ENCODE results near the gene OR10G7.

The OR10G7 gene, protein sequence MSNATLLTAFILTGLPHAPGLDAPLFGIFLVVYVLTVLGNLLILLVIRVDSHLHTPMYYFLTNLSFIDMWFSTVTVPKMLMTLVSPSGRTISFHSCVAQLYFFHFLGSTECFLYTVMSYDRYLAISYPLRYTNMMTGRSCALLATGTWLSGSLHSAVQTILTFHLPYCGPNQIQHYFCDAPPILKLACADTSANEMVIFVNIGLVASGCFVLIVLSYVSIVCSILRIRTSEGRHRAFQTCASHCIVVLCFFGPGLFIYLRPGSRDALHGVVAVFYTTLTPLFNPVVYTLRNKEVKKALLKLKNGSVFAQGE

DNA sequence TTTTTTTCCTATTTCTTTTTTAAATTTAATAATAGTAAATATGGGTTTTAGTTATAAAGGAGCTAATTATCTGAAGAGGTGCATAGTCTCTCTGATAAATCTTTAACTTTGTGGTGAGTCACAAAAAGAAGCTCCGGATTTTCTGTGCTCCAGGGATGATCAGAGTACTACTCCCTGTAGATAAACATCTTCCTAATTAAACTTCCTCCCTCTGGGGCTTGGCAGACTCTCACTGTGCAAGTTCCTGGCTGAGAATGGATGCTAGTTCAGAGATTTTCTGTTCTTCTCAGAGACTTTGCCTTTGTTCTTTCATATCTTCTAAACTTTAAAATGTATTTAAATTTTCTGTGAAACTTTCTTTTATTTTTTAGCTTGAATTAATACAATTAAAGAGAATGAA is at the start of gene OR10G7:
Gene OR10G7, minus strand, starts transcription at position 72 of the 400 bp plus-strand sequence. CDS start 2,324 bp downstream, outside the sequence.
- no peak for FAIRE-seq
- DNase-seq (ENCODE audit: insufficient read length, low spot score), result no peak

DNA sequence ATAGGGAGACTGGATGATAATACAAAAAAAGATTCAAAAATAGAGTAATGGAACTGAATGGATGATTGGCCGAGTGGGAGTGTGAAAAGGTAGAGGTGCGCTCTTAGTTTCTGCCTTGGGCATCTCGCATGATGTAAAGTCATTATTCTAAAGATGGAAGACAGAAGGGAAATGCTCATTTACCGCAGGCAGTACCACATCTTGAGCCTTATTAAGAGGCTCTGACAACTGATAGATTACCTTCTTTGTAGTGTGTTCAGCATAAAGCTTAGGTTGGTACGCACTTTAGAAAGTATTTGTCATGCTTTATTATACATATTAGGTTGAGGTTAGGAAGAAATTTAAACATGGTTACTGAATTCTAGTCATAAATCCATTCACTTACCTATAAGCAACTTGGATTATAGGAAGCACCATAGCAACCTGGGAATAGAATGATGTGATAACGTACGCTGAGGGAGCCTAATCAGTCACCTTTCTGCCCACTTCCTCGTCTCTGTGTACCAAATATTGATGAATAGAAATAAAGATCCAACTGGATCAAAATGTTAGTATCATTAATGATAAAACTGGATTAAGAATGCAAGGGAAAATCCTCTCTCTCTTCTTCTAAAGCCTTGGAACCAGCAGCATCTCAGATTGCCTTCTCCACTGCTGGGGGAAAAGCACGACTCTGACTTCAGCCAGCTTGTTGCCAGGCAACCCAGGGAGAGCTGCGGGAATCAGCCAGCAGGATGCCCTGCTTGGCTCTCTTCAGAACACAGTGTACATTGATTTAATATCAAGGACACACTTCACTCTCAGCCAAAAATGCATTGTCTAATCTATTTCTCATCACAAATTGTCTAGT is 45.1 kb upstream of the OR10G7 start:
- FAIRE-seq, result no peak
- DNase-seq (ENCODE audit: insufficient read length, low spot score), result no peak

DNA sequence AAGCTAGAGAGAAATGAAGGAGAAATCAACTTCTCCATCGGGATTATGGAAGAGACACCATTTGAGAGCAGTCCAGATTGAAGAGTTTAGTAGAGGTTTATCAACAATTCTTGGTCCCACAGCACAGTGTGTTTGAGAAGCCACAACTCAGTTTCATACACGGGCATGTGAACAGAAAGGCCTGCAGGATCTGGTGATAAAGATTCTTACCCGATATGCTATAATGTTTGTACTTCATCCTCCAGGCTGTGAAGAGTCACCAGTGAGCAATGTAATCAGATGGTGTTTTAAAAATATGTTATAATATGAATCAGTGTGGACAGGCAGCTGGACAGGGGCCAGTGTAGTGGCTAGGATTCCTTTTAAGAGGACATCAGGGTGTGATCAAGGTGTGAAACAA is 44.5 kb upstream of the OR10G7 start:
- DNase-seq (ENCODE audit: insufficient read length, low spot score) (no peak), FAIRE-seq (no peak)

DNA sequence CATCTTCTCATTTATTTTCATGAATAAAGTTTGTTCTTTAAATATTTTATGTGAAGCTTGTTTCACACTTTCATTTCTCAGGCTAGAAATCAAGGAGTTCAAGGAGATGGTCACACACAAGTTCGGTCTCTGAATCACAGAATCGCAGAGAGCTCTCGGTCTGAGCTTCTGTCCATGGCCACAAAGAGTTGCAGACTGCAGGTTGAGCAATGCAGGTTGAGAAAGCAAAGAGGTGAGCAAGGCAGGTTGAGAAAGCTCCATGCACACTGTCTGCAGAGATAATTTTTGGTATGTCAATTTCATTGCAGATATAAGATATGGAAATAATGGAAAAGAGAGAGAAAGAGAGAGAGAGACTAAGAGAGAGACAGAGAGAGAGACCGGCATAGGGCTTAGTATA is 41.2 kb upstream of the OR10G7 start:
- DNase-seq (ENCODE audit: insufficient read length, low spot score) (no peak), FAIRE-seq (no peak)

DNA sequence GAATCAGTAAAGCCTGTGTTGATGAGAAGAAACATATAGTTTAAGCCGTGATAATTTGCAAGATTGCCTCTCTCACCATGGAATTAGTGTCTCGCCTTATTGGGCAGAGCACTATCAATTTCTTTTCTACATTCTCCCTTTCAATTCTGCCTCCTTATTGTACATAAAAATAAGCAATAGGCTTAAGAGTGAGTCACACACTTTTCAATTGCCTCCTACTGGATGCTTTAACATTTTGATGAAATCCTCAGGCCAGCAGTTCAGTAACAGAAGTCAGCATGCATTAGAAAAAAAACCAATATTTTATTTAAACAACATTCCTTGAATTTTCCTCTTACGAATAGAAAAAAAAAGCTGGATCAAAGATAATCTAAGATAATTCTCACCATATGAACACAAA is 40.4 kb upstream of the OR10G7 start:
- DNase-seq (ENCODE audit: insufficient read length, low spot score) (no peak), FAIRE-seq (no peak)

DNA sequence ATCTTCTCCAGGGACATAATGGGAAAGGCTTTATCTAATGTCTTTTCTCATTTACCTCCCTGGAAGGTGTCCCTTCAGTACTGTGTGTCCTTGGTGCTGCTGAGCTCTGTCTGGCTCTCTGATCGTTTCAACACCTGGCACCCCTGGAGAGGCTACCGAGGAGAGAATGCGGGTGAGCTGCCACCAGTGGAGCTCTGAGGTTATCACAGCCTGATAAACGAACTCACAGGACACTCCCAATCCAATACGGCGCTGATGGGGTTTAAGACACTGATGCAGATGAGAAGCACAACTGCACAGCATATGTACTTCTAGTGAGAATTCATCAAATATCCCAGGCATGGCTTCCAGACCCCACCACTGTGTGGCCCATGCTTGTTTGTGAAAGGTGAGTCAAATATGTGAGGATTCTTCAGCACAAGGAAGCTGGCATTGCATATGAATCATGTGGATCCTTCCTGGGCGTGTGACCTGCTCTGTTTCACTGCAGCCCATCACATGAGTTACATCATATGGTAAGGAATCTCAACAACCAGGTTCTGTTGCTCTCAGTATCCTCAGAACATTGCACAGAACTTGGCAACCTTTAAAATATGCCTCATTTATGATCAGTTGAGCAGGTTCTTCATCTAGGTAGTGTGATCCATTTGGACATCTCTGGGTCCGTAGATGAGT is 39.3 kb upstream of the OR10G7 start:
- no peak for DNase-seq (ENCODE audit: insufficient read length, low spot score)
- no peak for FAIRE-seq

DNA sequence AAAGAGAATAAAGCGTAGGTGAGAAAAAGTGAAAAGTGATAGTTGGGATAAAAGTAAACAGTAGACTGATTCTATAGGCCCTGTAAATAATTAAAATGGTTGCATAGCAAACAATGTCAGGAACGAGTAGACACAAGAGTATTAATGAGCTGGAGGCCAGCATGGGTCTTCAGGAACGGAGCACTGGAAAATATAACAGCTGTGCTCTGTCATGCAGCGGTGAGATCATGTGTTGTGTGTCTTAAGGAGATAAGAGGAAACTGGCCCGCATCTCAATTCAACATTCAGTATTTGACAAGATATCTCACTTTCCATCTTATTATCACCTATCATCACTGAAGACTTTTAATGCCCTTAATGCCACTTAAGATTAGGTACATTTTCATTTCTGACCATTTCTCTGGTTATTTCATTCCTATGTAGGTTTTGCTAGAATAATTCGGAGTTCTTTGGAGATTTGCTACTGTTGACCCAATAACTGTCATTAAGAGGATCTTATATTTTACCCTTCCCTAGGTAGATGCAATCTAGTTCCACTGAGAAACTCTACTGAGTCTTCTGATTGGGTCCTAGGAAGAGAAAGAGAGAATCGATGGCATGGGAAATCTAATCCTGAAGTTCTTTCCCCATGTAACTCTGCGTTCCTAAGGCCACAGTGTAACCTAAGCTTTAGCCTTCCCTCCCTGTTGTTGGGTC is 38.7 kb upstream of the OR10G7 start:
- DNase-seq (ENCODE audit: insufficient read length, low spot score), result no peak
- FAIRE-seq, result no peak

DNA sequence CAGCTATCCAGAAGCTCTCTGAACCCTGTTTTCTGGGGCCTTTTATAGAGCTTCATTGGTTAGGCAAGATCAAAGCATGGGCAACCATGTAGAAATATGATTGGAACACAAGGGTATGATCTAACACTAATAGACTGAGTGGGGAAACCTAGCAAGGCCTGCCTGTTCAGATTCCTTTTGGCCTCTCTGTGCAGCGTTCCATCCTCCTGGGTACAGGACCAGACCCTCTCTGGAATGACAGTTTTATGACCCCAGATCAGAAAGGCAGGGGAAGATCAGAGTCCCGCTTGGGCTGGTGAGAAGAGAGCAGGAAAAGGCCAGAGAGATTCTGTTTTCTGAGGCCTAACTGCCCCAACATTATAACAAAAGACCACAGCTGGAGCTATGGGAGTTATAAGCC is 37.5 kb upstream of the OR10G7 start:
- FAIRE-seq, result no peak

DNA sequence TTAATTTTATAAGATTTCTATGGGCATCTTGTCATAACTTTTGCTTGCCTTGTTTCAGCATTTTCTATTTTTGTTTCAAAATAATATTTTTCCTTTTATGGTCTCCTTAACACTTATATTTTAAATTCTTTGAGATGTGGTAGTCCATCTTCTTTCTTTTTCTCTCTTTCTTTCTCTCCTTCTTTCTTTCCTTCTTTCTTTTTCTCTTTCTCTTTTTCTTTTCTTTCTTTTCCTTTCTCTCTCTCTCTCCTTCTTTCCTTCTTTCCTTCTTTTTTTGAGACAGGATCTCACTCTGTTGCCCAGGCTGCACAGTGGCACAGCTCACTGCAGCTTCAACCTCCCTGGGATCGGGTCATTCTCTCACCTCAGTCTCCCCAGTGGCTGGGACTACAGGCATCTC is 36.1 kb upstream of the OR10G7 start:
- DNase-seq (ENCODE audit: insufficient read length, low spot score) (no peak), FAIRE-seq (no peak)

More for the DNA sequence above, 37.5 kb upstream of the OR10G7 start:
- no peak for DNase-seq (ENCODE audit: insufficient read length, low spot score)

DNA sequence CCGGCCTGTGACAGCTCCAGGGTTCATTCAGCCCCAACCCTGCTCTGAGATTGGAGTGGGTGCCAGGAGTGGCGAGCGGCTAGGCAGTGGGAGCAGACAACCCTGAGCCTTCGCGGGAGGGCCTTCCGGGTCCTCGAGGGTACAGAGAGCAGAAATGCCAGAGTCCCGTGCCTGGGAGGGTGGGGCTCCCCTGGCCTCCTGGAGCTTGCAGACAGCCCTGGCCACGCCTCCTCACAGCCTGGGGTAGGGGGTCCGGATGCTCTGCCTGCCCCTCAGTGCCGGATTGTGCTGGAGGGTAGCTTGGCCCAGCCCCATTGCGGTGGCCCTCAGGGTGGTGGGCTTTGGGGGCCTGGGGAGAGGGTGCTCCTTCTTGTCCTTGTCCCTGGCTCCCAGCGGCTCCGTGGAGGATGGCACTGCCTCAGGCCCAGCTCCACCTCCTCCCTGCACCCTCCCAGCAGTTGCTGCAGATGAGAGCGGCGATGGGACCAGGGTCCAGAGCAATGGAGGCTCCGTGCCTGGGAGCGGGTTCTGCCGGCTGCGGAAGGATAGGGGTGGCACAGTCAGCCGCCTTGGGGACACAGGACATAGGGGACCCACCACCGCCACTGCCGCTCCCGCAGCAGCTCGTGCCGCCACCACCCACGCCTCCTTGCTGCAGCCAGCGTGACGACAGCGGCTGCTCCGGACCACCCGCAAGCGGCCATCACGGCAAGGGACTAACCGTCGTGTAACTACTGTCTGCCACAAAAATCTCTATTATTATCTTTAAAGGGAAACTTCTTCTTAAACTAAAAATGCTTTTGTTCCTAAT is 34.9 kb upstream of the OR10G7 start:
- no peak for DNase-seq (ENCODE audit: insufficient read length, low spot score)
- FAIRE-seq, result no peak

DNA sequence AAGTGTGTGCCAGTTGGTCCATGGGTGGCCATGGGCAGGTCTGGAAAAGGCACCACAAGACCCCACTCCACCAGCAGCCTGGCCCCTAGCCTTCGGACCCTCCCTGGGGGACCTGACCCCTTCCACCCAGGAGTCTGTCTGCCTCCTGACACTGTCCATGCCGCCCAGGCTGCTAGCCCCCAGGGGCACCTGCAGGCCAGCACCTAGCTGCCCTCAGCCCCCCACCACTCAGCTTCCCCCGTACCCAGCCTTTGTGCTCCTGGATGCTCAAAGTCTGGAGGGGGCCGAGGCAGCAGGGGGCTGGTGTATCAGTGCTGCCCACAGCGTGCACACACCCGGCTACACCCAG is 34.3 kb upstream of the OR10G7 start:
- FAIRE-seq (no peak), DNase-seq (ENCODE audit: insufficient read length, low spot score) (no peak)

DNA sequence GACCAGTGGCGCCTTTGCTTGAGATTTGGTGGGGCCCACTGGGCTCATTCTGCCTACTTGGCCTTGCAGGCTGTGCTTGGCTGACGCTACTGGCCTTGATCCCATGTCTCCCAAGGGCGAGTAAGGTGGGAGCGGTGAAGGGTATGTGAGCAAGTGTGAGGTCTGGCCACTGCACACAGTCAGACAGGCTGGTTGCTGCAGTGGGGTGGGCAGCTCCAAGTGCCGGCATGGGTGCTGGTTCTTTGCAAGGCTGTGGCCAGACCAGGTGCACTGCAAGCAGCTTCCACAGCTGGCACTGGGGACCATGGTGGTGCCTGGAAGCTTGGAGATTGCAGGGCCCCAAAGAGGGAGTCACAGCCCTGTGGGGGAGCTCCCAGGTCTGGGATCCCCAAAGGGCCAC is 33.4 kb upstream of the OR10G7 start:
- DNase-seq (ENCODE audit: insufficient read length, low spot score) (no peak), FAIRE-seq (no peak)

DNA sequence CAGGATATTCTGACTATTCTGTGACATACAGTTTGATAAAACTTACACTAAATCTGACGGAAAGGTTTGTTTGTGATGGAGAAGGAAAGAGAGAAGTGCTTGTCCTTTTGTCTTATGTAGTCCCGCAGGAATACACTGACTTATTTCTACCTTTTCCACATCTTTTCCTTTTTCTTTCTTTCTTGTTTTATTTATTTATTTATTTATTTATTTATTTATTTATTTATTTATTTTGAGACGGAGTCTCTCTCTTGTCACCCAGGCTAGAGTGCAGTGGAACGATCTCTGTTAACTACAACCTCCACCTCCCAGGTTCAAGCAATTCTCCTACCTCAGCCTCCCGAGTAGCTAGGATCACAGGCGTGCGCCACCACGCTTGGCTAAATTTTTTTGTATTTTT is 31.0 kb upstream of the OR10G7 start:
- FAIRE-seq, result no peak
- no peak for DNase-seq (ENCODE audit: insufficient read length, low spot score)

DNA sequence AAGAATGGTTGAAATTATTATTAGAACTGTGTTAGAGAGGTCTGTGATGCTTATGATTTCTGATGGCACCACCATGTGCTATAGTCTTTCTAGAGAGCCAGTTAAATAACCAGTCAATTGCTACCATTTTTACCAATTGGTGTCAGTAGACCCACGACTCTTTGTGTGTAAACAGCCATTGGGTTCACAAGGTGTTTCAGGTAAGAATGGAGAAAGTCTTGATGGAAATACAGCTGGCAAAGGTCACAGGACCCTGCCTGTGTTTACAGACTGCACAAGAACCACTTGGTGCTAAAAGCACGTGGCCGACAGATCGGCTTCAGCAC is 30.5 kb upstream of the OR10G7 start:
- no peak for DNase-seq (ENCODE audit: insufficient read length, low spot score)
- no peak for FAIRE-seq

DNA sequence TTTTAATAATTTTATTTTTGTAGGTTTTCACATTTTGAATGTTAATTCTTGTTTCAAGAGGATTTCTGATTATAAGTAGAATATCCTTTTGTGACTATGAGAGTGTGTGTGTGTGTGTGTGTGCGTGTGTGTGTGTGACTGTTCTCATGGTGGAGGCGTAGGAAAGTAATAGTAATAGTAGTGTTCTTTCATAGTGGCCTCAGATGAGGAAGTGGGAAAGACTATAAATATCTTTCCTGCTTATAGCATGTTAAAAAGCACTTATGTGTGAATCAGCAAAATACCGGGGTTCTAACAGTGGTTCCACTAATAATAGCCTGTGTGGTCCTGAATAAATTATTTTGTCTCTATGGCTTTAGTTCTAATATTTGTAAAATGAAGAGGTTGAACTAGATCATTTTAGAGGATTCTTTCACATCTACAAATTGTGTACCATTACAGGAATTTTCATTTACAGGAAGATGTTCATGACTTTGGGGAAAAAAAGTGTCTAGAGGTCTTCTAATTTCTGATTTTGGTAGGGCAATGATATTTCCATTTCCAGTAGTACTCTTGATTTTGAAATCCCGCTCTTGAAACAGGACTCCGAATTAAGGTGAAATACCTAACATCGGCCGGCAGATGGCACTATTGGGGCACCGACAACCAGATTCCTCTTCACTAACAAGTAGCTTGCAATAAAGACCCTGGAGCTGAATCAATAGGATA is 29.9 kb upstream of the OR10G7 start:
- no peak for FAIRE-seq
- DNase-seq (ENCODE audit: insufficient read length, low spot score), result peak; percentile 41

DNA sequence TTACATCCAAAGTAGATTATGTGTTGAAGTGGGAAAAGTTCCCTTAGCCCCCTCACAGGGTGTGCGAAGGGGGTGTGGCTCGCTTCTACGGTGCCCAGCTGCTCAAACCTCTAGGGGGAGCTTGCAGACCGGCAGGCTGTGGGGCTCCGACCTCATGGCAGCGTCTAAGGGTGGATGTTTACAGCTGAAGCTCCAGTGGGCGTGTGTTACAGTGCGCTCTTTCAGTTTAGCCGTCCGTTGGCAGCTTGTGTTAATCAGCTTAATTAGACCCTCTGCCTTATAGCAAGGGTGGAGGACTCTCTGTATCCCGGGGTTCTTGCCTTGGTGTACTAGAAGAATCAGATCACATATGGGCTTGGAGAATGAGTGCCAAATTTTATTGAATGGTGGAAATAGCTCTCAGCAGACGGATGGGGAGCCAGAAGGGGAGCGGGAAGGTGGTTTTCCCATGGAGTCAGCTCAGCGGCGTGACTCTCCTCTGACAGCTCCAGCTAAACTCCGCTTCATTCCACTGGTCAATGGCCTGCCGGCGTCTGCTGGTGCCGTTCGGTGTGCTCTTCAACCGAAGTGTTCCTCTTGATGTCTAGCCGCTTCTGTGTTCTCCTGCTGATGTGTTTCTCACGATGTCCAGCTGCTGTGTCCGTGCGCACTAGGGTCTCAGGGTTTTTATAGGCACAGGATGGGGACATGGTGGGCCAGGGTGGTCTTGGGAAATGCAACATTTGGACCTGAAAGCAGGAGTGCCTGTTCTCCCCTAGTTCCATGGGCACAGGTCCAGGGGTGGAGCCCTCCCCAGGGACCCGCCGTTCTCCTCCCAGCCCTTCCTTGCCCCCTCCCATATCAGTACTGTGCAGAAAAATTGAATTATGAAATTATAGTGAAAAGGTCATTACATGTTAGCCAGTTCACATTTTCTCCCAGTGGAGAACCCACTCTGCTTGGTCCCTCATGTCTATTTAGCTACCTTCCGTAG is 28.6 kb upstream of the OR10G7 start:
- FAIRE-seq, result no peak
- DNase-seq (ENCODE audit: insufficient read length, low spot score), result no peak

DNA sequence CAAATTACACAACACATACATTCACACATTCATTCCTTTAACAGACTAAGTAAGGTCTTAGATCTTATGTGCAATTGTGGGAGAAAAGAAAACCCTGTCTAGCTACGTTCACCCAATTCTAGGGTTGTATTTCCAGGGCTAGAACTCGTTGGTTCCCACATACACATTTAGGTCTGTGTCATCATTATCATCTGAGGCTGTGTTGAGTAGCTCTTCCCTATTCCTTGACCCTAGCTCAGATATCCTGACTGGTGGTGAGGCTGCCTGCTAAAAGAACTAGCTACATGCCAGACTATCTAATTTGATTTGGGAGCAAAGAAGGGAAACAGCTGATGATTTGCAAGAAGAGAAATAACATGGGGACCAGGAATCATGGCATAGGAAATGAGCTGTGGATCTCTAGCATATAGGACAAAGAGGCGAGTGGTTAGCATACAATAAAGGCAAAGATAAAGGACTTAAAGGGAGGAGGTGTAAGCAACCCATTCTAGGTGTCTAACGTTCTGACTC is 27.5 kb upstream of the OR10G7 start:
- DNase-seq (ENCODE audit: insufficient read length, low spot score) (no peak), FAIRE-seq (no peak)

DNA sequence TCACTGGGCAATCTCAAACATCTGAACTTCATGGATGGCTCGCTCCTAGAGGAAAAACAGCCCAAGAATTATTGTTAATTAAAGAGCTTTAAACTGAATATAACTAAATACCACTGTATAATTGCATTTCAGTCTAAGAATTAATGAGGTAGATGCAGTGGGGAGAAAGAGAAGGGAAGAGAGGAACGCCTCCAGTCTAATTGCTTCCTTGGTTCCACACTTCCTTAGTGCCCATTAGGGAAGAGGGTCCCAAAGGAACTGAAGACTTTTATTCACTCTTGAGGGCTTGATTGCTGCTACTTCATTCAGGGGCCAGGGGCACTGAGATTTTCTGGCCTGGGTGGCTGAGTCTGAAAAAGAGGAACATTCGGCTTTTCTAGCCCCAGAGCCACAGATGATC is 11.8 kb upstream of the OR10G7 start:
- FAIRE-seq, result no peak
- DNase-seq (ENCODE audit: insufficient read length, low spot score), result no peak

Data from HTR-8/SVneo (cell line).